Endothelial cell of umbilical vein (primary cell): ENCODE data around the gene ADCY5. TPM values are rescaled to one million over a fixed set of nuclear protein-coding genes. Genes with fewer than 3 reads are reported as not detected.

Experiments
- BruUV-seq: library from RNA; stranded (reverse); fragments of 400-500 nt; replicated peaks from 2 replicates; lab custom pipeline; 2021; lab: Mats Ljungman, UMichigan
- CTCF ChIA-PET: fragments of 300-600, 350-600 bp; sonication (Branson Sonifier 250); formaldehyde crosslinking; loops from one replicate; lab custom pipeline; 2021; ENCODE audit warnings: antibody characterized with exemption, inconsistent platforms; lab: Charles Lee
- POLR2A ChIA-PET: fragments of 300-600, 350-600 bp; sonication (Branson Sonifier 250); formaldehyde crosslinking; loops from one replicate; lab custom pipeline; 2021; ENCODE audit warnings: antibody characterized with exemption, inconsistent platforms; lab: Charles Lee
- DNase-seq: peaks from one replicate; pipeline ENCODE4 v3.0.0-alpha.2; 2011; ENCODE audit warnings: low read depth, low spot score
- FAIRE-seq: peaks from 2 replicates; lab custom pipeline; 2011; peaks lifted over from hg19 to GRCh38; lab: Jason Lieb, UNC
- H2AFZ ChIP-seq: 2 replicates; pipeline ENCODE4 v1.6.0; 2012; ENCODE audit warnings: low read depth, low read length, control low read depth, inconsistent platforms
- H3K27ac ChIP-seq: 2 replicates; pipeline ENCODE4 v1.5.1; 2011; ENCODE audit warnings: low read depth, mild to moderate bottlenecking, control low read depth, low read length, moderate library complexity; ENCODE audit not compliant: insufficient read depth
- H3K27me3 ChIP-seq, 2 experiments: 2 replicates each; pipeline versions ENCODE4 v1.6.0 to v1.6.1; 2011; ENCODE audit warnings: low read length in 2 of 2, mixed read lengths in 1 of 2; ENCODE audit not compliant: control insufficient read depth in 2 of 2, insufficient read depth in 2 of 2
- H3K36me3 ChIP-seq, 2 experiments: 2 replicates in 1 of 2; 3 replicates in 1 of 2; pipeline ENCODE4 v1.5.1; 2011; ENCODE audit warnings: low read length in 2 of 2, mild to moderate bottlenecking in 1 of 2, moderate library complexity in 1 of 2; ENCODE audit not compliant: control insufficient read depth in 2 of 2, insufficient read depth in 2 of 2; ENCODE audit errors: extremely low read depth in 1 of 2
- H3K4me1 ChIP-seq: 3 replicates; pipeline ENCODE4 v1.5.1; 2011; ENCODE audit warnings: mild to moderate bottlenecking, low read length; ENCODE audit not compliant: control insufficient read depth, insufficient read depth; ENCODE audit errors: extremely low read depth
- H3K4me2 ChIP-seq: 2 replicates; pipeline ENCODE4 v1.6.1; 2011; ENCODE audit warnings: low read length, control low read depth, mixed read lengths; ENCODE audit not compliant: insufficient read depth
- H3K4me3 ChIP-seq, 3 experiments: fragments of 200-600 bp in 1 of 3; sonication (generic), shearing (Covaris generic) in 1 of 3; replicated peaks in 1 of 3; 2 replicates each; pipeline ENCODE4 v1.5.1; 2011 to 2016; ENCODE audit warnings: control low read depth in 3 of 3, low read length in 3 of 3, mild to moderate bottlenecking in 2 of 3, inconsistent platforms in 1 of 3, low read depth in 1 of 3, moderate library complexity in 1 of 3; ENCODE audit not compliant: insufficient read depth in 1 of 3
- H3K79me2 ChIP-seq: 2 replicates; pipeline ENCODE4 v1.6.0; 2012; ENCODE audit warnings: low read length, inconsistent platforms; ENCODE audit not compliant: control insufficient read depth, insufficient read depth
- H3K9ac ChIP-seq: replicated peaks from 2 replicates; pipeline ENCODE3; 2011; ENCODE audit warnings: low read length, control low read depth; ENCODE audit not compliant: insufficient read depth; ENCODE audit errors: extremely low read depth
- H3K9me1 ChIP-seq: replicated peaks from 3 replicates; pipeline ENCODE4 v1.6.0; 2011; ENCODE audit warnings: mild to moderate bottlenecking, low read length; ENCODE audit not compliant: control insufficient read depth, insufficient read depth; ENCODE audit errors: extremely low read depth
- H3K9me3 ChIP-seq: replicated peaks from 2 replicates; pipeline ENCODE4 v1.5.1; 2012; ENCODE audit warnings: low read length, inconsistent platforms; ENCODE audit not compliant: control insufficient read depth, insufficient read depth
- H4K20me1 ChIP-seq: replicated peaks from 2 replicates; pipeline ENCODE3; 2011; ENCODE audit warnings: mild to moderate bottlenecking, low read length; ENCODE audit not compliant: control insufficient read depth, insufficient read depth; ENCODE audit errors: extremely low read depth
- CTCF ChIP-seq, 2 donors: IDR thresholded peaks; 1 replicate in 1 of 2; 2 replicates in 1 of 2; pipeline ENCODE4 v1.5.1; 2011; ENCODE audit warnings: low read length in 2 of 2, mild to moderate bottlenecking in 2 of 2, moderate library complexity in 2 of 2, control low read depth in 1 of 2, inconsistent platforms in 1 of 2, low read depth in 1 of 2; ENCODE audit not compliant: insufficient read depth in 1 of 2; ENCODE audit errors: extremely low read depth in 1 of 2
- EZH2 ChIP-seq: IDR thresholded peaks from 2 replicates; pipeline ENCODE4 v1.6.1; 2012; ENCODE audit warnings: borderline replicate concordance, low read depth, mild to moderate bottlenecking, moderate library complexity, low read length, inconsistent platforms; ENCODE audit not compliant: severe bottlenecking
- FOS ChIP-seq: IDR thresholded peaks from 2 replicates; pipeline ENCODE4 v1.6.1; 2011; ENCODE audit warnings: mild to moderate bottlenecking, low read length, moderate library complexity, borderline replicate concordance; ENCODE audit not compliant: insufficient read depth
- GATA2 ChIP-seq: IDR thresholded peaks from 2 replicates; pipeline ENCODE4 v1.7.0; 2011; ENCODE audit warnings: low read depth, mild to moderate bottlenecking, moderate library complexity, mixed read lengths, low read length; ENCODE audit not compliant: insufficient read length, insufficient read depth
- JUN ChIP-seq: IDR thresholded peaks from 2 replicates; pipeline ENCODE4 v1.6.1; 2011; ENCODE audit warnings: borderline replicate concordance, low read depth; ENCODE audit not compliant: insufficient read length, insufficient read depth
- MAX ChIP-seq: IDR thresholded peaks from 2 replicates; pipeline ENCODE4 v1.6.1; 2011; ENCODE audit not compliant: insufficient read depth, insufficient read length
- MYC ChIP-seq: IDR thresholded peaks from one replicate; pipeline ENCODE4 v1.6.1; 2011; ENCODE audit warnings: mild to moderate bottlenecking, low read depth, low read length
- POLR2A ChIP-seq: IDR thresholded peaks from 2 replicates; pipeline ENCODE4 v1.6.1; 2012; ENCODE audit warnings: low read depth, mild to moderate bottlenecking, control low read depth, low read length
- POLR2AphosphoS5 ChIP-seq: IDR thresholded peaks from 2 replicates; pipeline ENCODE4 v1.6.1; 2012; ENCODE audit warnings: low read depth, mild to moderate bottlenecking, control low read depth, low read length, moderate library complexity; ENCODE audit not compliant: insufficient read depth
- dilution Hi-C: fragments of 300-500 bp; cut with MboI; formaldehyde crosslinking; loops from one replicate; pipeline ENCODE4 v1.15.0; 2019; ENCODE audit warnings: low sequenced_read_pairs; ENCODE audit not compliant: extremely low pct_ligation_motif_present
- intact Hi-C: fragments of 100-400 bp; cut with micrococcal nuclease; formaldehyde crosslinking; loops from one replicate; pipeline ENCODE4 v1.10.0; 2022
- polyA plus RNA-seq, 4 experiments: library from polyadenylated mRNA; depleted of rRNA in 3 of 4; stranded (reverse) in 3 of 4; unstranded in 1 of 4; fragments of >200 nt; gene quantifications; 2 replicates each; pipeline versions ENCODE4 v1.2.1 to v1.2.3, GENCODE V29; 2011 to 2012; ENCODE audit warnings: missing spikeins in 1 of 4
- total RNA-seq: library from RNA; stranded (reverse); gene quantifications from 2 replicates; pipeline ENCODE4 v1.2.3, GENCODE V29; 2021

Gene ADCY5
- total and polyA plus RNA-seq, 2 donors (not counting 3 experiments of a cell fraction or from before 2014, with no cell fraction given) = 0.01 TPM; not detected in 1

GRCh38 chr3:123399653-123400052 is 49.2 kb downstream of the ADCY5 start:
- peaks cover 16 to 18% of the 10 kb centered on the region in 2 experiments for H3K27me3 ChIP-seq
- no peak overlapping the region for H3K9ac ChIP-seq
- no peak for FAIRE-seq
- POLR2A ChIA-PET = no interaction called here
- no peak overlapping the region for H3K4me3 ChIP-seq
- no peaks in the 10 kb centered on the region for H3K9me1 ChIP-seq
- no peaks in the 10 kb centered on the region for H3K9me3 ChIP-seq
- H3K27ac ChIP-seq = no peak overlapping the region
- H3K4me1 ChIP-seq = no peaks in the 10 kb centered on the region
- dilution Hi-C loops = no loop called here
- BruUV-seq = no TSS peak
- no peak for DNase-seq
- no peaks in the 10 kb centered on the region for H3K79me2 ChIP-seq
- intact Hi-C loops = no loop called here
- TF ChIP-seq FOS = no peak
- TF ChIP-seq POLR2AphosphoS5 = no peak
- no peak for TF ChIP-seq POLR2A
- no peak for TF ChIP-seq JUN
- no peak for TF ChIP-seq MAX
- no peak for TF ChIP-seq MYC
- TF ChIP-seq GATA2 = no peak
- TF ChIP-seq EZH2 = no peak
- no peak for TF ChIP-seq CTCF (IDR thresholded peaks at IDR 0.05; ENCODE audit: extremely low read depth in 1 of 2, insufficient read depth in 1 of 2, low read depth in 1 of 2, low read length in 2 of 2)
- no peak overlapping the region for H3K4me2 ChIP-seq
- H4K20me1 ChIP-seq = no peaks in the 10 kb centered on the region
- H3K36me3 ChIP-seq = no peaks in the 10 kb centered on the region
- H2AFZ ChIP-seq = no peak overlapping the region
- CTCF ChIA-PET = interaction anchor here (0.8 to 1.3 kb wide), 3 partner anchors 24 to 43 kb away, joined by 3 read pairs; no protein-coding TSS in a partner anchor
